Measurements from ENCODE around the gene ACOX3.

ACOX3 gene

DNA sequence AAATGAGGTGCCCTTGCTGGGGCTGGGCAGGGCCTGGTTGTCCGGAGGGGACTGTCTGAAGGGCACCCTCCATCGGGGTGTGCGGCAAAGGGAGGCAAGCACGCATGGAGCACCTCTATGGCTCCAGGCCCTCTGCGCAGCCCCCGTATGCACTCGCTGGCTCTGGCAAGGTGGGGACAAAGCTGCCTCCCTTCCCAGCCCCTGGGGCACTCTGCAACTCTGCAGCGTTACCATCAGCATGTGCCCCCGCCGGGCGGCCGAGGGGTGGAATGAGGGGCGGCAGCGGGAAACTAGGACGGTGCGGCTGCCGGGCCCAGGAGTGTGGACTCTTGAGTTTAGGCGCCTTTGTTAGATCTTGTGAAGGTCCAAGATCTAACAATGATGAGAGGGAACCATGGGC, 26.5 kb upstream of the ACOX3 start:
- DNase-seq (ENCODE audit: low read depth), result no peak

DNA sequence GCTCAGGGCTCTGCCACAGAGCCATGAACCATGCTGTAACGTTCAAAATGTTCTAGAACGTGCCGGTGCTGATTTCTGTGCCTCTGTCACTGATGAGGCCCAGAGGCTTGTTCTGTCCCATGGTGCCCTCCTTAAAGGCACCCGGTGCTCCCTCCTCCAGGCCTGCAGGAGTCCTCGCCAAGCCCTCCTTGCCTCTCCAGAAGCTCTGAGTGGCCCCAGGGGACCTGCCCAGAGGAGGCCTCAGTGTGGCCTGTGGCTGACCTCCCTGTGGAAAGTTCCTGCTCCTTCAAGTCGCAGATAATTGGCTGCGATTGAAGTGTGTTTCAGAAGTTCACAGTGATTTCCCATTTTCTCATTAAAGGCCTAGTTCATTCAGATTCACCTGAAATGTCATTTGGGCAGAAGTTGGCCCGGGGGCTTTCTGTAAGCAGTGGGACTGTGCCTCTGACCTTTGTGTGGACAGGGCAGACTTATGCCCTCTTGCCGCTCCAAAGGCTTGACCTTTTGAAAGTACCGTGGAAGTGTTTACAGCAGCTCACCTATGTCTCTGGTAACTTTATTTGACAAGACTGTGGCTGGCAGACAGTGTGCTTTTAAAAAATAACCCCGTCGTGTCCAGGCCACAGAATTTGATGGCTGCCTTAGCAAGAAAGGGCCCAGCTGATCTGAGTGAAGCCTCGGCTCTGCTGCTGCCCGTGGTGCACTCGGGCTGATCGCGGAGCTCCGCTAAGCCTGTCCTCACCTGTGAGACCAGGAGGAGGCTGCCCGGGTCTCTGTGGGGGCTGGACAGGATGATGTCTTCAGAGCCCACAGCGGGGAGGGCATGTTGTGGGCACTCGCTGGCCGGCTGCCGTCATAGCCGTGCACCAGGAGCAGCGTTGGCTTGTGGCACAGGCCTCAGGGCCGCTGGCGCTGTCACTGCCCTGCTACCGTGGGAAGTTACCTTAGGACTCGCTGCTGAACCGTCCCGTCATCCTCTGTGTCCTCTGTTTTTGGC, 25.4 kb upstream of the ACOX3 start:
- no peak for DNase-seq (ENCODE audit: low read depth)

DNA sequence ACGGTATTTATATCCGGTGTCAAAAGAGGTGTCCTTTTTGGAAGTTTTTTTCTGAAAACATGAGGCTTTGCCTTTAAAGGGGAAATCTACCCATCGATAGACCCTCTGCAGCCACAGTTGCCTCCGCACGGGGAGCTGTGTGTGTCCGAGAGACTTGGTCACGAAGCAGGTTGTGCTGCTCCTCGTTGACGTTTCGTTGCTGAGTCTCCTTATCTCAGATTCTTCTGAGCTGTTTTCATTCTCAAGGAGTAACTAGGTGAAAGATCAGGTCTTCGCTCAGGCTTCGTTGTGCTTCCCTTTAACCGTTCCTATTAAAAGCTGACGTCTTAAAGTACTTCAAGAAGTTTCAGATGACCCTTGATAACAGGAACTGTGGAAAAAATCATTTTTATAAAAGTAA, 23.9 kb upstream of the ACOX3 start:
- no peak for DNase-seq (ENCODE audit: low read depth)

DNA sequence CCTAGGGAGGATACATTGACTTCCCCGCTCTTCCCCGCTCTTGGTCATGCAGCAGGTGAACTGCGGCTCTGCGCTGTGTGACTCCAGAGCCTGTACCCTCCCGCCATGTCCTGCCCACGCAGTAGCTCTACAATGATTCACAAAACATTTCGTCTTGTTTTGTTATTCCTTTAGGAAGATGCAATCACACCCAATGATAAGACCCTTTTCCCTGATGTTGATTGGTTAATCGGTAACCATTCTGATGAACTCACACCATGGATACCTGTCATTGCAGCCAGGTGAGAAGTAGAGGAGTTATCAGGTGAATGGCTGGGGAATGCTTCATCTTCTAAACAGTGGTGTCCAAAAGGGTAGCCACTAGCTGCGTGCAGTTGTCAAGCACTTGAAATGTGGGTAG, 23.3 kb upstream of the ACOX3 start:
- no peak for DNase-seq (ENCODE audit: low read depth)

DNA sequence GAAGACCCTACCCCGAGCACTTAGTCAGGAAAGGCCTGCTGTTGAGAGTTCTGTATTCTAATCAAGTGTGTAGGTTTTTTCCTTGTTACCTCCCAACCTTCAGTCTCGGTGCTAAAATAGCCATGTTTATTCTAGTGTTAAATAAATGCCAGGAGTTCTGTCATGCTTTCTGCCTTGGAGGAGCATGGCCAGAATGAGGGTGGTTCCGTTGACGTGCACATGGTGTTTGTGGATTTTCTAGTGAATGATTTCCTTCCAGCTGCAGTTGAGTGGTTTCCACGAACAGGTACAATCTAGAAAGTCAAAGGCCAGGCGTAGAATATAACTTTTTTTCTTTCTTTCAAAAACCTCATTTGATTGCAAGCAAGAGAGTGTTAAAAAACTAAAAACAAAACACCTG, 21.1 kb upstream of the ACOX3 start:
- no peak for DNase-seq (ENCODE audit: low read depth)

DNA sequence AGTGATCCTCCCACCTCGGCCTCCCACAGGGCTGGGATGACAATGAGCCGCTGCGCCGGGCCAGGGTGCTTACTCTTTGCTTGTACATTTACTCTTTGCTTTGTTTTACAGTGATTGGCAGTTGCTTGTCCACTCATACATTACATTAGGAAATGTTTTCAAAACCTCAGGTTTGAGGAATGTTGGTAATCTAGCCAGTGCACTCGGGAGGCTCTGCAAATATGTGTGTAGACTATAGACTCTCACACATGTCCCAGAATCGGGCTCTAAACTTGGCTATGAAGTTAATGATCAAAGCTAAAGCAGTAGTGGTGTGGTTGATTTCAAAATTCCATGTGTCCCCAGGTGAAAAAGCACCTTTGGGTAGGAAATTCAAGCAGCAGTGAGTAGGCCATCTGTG, 20.6 kb upstream of the ACOX3 start:
- no peak for DNase-seq (ENCODE audit: low read depth)

DNA sequence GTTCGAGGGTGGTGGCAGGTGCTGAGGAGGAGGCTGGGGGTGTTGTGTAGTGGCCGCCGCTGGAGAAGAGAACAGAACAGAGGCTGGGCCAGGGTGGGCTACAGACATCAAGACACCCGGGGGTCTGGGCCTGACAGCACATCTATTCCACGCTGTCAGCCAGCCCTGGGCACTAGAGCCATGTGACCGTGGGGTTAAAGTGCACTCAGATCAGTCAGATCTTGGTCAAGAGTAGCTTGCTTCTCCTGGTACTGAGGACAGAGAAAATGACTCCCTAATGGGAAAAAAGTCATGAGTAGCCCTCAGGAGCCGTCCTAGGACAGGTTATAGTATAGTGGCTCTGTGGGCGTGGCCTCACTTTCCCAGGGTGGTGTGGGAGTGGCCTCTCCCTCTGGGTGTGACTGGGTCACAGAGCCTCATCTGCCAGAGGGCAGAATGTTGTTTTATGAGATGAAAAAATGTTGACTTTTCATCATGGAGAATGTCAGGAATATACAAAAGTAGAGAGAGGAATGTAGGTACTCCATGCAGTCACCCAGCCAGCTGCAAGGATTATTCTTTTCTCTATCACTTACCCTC, 19.4 kb upstream of the ACOX3 start:
- DNase-seq (ENCODE audit: low read depth), result no peak

DNA sequence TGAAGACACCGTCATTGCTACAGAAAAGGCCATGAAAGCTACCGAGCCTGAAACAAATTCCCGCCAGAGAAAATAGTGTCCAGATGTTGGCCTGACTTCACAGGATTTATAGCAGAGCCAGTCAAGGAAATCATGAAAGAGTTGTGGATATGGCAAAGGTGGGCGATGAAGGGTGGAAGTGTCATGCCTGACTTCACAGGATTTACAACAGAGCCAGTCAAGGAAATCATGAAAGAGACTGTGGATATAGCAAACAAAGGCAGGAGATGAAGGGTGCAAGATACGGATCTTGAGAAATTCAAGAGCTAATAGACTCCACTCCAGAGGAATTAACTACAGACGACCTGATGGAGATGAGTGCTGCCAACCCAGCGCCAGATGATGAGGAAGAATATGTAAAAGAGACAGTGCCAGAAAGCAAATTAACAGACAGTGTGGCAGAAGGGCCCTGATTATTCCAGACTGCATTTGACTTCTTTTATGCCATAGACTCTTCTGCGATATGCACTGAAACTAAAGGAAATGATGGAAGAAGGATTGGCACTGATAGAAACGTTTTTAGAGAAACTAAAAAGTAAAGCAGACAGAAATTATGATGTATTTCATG, 17.2 kb upstream of the ACOX3 start:
- no peak for DNase-seq (ENCODE audit: low read depth)

DNA sequence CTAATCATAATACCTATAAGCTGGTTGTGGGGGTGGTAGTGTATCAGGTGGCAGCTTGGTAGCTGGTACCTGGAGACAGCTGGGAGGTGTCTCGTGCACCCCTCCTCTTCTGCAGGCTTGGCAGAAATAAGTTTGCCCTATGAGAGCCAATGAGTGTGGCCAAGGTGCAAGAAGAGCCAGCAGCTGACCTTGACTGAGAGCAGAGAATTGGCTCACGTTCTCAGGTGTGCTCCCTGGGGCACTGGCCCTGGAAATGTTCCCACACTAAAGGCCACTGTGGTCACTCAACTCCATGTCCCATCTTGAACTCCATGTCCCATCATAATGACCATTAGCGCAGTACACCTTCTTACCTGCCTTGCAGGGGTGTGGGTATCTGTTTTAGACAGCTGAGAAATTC, 13.4 kb upstream of the ACOX3 start:
- no peak for DNase-seq (ENCODE audit: low read depth)

DNA sequence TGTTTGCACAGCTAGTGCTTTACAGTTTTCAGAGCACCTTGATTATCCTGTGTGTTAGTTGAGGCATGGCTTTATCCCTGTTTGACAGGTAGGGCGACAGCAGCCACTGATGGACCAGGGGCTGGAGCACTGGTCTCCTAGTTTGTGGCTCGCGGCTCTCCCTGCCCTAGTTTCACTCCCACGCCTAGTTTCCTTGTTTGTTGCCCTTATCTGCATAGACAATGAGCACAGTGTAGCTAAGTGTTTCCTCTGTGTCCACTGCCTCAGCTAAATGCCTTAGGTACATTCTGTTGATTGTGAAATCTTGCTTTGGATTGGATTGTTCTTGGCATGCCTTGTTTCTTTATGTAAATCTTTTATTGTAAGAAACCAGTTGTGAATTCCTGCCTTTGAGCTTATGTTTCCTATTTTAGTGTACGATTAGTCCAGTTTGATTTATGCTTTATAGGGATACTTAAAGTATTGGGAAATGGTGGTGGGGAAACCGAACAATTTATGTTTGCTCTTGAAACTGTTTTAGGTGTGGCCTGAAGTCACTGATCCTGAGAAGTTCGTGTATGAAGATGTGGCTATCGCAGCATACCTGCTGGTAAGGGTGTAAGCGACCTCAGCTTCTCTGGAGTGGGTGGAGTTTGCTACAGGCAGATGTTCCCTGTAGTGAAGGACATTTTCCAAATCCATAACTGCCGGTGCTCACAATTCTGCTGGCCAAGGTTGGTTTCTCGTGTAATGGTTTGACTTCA, 11.1 kb upstream of the ACOX3 start:
- no peak for DNase-seq (ENCODE audit: low read depth)

DNA sequence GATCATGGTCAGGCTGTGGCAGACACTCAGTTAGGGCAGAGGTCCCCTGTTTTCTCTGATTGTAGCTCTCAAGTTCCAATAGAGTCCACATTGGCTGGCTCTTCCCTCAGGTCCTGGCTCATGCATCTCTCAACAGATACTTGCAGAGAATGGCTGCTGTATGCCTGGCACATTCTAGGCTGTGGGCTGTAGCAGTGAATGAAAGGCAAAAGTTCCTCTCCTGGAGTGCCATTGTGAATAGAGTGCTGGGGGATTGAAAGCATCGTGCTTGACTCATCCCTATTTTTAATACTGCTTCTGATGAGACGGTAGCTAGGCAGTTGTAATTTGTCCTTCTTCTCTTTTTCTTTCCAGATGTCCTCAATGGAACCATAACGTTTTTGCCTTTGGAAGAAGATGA, 5.6 kb upstream of the ACOX3 start:
- no peak for DNase-seq (ENCODE audit: low read depth)

DNA sequence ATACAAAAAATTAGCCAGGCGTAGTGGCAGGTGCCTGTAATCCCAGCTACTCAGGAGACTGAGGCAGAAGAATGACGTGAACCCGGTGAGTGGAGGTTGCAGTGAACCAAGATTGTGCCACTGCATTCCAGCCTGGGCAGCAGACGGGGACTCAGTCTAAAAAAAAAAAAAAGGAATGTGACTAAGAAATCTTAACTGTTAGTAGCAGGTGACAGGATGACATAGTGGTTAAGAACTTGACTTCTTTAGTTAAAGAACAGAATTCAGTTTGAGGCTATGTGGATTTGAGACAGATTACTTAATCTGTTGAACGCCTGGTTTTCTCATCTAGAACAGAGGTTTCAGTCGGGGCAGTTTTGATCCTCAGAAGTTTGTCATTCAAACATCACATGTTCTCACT, 3.3 kb upstream of the ACOX3 start:
- no peak for DNase-seq (ENCODE audit: low read depth)

DNA sequence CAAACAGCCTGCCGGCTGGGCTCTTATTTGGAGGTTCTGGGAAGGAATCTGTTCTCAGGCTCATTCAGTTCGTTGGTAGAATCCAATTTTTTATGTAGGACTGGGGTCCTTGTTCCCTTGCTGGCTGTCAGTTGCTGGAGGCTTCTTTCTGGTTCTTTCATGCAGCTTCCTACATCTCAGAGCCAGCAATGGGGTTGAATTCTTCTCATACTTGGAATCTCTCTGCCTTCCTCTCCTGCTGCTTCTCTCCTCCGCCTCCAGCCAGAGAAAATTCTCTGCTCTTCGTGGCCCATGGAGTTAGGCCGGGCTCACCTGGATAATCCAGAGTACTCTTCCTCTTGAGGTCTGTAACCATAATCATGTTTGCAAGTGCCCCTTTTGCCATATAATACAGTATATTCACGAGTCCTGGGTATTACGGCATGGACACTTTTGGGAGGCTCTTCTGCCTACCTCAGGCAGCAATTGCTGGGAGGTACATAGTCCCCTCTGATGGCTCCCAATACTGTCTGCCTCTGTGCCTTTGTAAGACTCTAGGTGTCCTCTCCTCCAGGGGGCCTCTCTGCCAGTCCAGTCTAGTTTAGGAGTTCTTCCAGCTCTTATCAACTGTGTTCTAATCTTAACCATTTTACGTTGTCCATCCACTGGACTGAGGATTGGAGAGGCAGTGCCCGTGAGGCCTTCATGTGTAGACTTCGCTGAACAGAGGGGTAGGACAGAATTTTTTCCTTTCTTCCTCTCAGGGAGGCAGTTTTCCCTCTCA, 2.3 kb upstream of the ACOX3 start:
- no peak for DNase-seq (ENCODE audit: low read depth)

DNA sequence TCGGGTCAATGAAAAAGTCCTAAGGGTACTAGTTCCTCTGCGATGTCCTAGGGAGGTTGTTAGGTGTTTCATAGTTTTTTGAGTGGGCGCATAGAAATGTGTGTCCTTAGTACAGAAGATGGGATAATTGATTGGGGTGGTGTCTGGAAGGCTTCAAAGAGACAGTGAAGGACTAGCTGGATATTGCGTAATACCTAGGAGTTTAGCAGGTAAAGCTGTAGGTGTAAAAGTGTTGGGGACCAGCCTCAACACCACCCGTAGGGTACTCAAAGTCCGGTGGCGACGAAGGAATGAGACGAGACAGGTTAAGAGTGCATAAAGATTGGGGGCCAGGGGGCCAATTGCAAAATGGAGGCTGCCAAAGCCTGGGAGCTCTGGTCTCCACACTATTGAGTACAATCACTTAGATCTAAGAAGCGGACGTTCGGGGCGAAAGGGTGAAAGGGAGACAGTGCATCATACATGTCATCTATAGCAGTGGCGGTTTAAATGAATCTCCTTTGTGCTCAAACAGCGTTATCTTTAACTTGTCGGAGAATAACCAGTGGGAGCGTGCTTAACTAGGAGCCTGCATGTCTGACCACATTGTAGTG, 1.1 kb upstream of the ACOX3 start:
- no peak for DNase-seq (ENCODE audit: low read depth)

DNA sequence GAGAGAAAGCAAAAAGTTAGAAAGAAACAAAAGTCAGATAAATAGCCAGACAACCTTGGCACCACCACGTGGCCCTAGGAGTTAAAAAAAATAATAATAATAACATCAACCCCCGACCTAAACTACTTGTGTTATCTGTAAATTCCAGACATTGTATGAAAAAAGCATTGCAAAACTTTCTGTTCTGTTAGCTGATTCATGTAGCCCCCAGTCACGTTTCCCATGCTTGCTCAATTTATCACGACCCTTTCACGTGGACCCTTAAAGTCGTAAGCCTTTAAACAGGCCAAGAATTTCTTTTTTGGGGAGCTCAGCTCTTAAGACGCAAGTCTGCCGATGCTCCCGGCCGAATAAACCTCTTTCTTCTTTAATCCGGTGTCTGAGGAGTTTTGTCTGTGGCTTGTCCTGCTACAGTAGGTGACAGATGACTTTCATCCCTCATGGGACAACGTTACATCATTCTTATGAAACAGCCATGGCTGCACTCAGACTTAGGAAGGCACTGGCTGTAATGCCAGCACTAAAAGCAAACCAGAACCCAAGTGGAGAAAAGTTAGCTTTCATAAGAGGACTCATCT, 520 bp downstream of the ACOX3 start:
- DNase-seq (ENCODE audit: low read depth), result no peak

DNA sequence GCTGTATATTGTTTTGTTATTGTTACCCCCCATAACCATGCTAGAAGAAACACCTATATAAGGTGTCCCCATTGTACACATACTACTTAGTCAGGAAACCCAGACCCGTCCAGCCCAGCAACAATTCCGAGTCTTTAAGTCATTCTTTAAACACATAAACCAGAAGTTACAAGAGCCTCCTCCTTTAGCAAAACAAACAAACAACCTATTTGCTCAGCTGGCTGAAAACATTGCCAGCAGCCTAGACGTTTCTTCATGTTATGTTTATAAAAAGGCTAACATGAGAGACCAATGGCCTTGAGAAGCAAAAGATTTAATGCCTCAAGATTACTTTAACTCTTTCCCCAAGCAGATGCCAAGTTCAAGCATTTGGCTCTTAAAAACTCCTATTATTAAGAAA, 1.4 kb downstream of the ACOX3 start:
- no peak for DNase-seq (ENCODE audit: low read depth)

DNA sequence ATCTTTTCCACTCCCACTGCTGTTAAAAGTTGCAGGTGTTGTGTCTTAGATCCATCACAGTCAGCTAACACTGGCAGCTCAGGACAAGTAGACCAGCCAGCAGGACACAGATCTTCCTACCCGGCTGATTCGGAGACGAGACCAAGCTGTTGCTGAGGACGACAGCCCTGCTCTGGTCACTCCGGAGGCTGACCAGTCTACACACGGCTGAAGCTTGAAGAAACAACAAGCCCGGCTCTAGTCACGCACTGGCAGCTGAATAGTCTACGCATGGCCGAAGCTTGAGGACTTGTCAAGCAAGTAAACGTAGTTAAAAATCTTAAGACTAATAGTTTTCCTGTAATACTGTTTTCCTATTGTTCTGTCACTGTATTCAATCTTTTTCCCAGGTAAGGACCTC, 1.8 kb downstream of the ACOX3 start:
- no peak for DNase-seq (ENCODE audit: low read depth)

DNA sequence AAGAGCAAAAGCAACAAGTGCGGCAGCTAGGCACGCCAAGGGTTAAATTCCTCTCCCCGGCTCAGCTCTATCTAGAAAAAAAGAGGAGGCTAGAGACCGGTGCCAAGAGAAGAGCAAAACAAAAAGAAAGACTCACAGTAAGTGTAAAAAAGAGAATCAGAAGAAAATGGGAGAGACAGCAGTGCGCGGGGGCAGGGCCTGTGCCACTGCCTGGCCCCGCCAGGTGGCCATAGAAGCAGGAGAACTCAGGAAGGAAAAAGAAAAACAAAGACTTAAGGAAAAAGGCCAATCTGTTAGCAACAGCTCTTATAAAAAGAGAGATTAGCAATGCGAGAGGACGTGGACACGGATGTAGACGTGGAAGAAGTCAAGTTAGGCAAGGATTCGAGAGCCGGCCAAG, 3.2 kb downstream of the ACOX3 start:
- DNase-seq (ENCODE audit: low read depth), result no peak

DNA sequence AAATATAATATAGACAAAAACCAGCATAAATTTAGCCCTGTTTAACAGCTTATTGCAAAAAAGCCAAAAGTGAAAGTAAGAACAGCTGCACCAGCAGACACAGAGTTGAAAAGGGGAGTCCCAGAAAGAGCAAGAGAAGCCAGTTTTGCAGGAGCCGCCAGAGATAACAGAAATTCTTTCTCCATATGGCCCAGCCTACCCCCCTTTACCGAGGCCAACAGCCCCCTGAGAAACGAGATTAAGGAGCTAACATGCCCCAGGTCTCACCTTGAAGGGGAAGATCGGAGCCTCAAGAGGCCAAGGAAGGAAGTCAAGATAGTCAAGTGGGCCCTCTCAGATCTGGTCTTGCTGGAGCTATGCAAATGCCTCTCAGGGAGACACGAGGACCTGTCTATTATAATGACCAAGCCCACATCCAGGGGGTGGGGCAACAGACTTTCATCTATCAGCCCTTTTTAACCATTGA, 4.8 kb downstream of the ACOX3 start:
- no peak for DNase-seq (ENCODE audit: low read depth)

DNA sequence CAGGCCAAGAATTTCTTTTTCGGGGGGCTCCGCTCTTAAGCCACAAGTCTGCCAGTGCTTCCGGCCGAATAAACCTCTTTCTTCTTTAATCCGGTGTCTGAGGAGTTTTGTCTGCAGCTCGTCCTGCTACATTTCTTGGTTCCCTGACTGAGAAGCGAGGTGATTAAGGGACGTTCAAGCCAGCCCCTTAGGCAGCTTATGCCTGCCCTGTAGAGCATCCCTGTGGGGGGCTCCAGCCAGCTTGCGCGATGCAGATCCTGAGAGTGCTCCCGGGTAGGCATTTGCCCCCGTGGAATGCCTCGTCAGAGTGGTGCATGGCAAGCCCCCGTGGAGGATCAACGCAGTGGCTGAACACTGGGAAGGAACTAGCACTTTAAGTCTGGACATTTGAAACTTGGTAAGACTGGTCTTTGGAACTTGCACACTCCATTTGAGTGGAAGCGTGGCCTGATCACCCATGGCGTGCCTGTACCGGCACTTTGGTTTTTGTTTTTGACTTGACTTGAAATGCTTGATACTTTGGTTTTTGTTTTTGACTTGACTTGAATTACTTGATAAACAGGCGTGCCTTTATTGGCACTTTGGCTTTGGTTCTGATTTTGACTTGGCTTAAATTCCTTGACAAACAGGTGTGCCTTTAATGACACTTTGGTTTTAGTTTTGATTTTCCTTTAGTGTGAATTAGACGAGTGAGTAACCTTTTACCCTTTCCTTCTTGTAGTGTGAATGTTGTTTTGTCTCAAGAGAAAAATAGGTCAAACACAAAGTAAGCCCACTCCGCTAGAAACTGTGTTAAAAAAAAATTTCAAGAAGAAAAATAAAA, 6.1 kb downstream of the ACOX3 start:
- DNase-seq (ENCODE audit: low read depth), result no peak
